ENCODE results near the gene MBD3.

DNA sequence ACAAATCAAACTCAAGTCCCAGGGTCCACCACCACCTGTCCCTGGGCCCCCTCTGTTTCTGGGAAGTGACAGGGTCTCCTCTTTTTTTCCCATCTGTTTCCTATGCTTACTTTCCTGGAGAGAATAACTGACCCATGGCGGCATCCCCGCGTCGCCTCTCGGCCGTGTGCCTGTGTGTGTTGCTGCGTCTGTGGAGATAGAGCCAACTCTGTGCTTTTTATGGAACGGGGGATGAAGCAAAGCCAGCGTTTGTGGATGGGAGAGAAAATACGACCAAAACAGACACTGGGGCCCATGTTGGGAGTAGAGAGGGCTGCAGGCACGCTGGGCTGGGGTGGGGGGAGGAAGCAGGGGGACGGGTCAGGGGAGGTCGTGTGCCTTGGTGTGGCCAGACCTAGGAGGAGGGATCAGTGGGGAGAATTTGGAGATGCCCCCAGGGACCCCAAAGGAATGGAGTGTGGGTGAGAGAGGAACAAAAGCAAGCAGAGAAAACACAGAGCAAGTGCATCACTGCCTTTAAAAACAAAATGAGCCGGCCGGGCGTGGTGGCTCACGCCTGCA is 52.2 kb downstream of the MBD3 start:
- TF ChIP-seq, protein P1, sequence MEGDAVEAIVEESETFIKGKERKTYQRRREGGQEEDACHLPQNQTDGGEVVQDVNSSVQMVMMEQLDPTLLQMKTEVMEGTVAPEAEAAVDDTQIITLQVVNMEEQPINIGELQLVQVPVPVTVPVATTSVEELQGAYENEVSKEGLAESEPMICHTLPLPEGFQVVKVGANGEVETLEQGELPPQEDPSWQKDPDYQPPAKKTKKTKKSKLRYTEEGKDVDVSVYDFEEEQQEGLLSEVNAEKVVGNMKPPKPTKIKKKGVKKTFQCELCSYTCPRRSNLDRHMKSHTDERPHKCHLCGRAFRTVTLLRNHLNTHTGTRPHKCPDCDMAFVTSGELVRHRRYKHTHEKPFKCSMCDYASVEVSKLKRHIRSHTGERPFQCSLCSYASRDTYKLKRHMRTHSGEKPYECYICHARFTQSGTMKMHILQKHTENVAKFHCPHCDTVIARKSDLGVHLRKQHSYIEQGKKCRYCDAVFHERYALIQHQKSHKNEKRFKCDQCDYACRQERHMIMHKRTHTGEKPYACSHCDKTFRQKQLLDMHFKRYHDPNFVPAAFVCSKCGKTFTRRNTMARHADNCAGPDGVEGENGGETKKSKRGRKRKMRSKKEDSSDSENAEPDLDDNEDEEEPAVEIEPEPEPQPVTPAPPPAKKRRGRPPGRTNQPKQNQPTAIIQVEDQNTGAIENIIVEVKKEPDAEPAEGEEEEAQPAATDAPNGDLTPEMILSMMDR (IDR thresholded peaks at IDR 0.05; ENCODE audit: low read length) = no peak
- no peak for TF ChIP-seq EZH2 (IDR thresholded peaks at IDR 0.05; ENCODE audit: borderline replicate concordance, low read length)

All from OCI-LY1 (cell line).